BJ (cell line): Measurements from ENCODE around the gene L1CAM. TPM values are rescaled to one million over a fixed set of nuclear protein-coding genes. Genes with fewer than 3 reads are reported as not detected.
"Not testable (repeated sequence)": the region's sequence is repeated elsewhere in the genome, so short reads cannot be mapped to it uniquely, and the experiment has no call there.

Experiments used
- CTCF ChIA-PET: fragments of 350-600 bp; formaldehyde crosslinking; extraction: SDS; loops from one replicate; lab custom pipeline; 2021; ENCODE audit warnings: antibody characterized with exemption, inconsistent platforms; lab: Yijun Ruan, JAX
- POLR2A ChIA-PET: fragments of 300-600 bp; sonication (Branson Sonifier 250); formaldehyde crosslinking; extraction: SDS; loops from one replicate; lab custom pipeline; 2021; ENCODE audit warnings: antibody characterized with exemption; lab: Charles Lee
- DNase-seq: peaks from one replicate; pipeline ENCODE4 v3.0.0-alpha.2; 2011; ENCODE audit warnings: low read depth
- H3K27me3 ChIP-seq: 2 replicates; pipeline ENCODE4 v1.6.0; 2011; ENCODE audit warnings: low read length; ENCODE audit not compliant: control insufficient read depth, insufficient read depth
- H3K36me3 ChIP-seq: 2 replicates; pipeline ENCODE4 v1.5.1; 2011; ENCODE audit warnings: low read length; ENCODE audit not compliant: control insufficient read depth, insufficient read depth
- H3K4me3 ChIP-seq: 2 replicates; pipeline ENCODE4 v1.5.1; 2011; ENCODE audit warnings: low read depth, mild to moderate bottlenecking, control low read depth, low read length
- CTCF ChIP-seq: IDR thresholded peaks from 2 replicates; pipeline ENCODE4 v1.5.1; 2011; ENCODE audit warnings: low read depth, mild to moderate bottlenecking, control low read depth, inconsistent platforms, low read length, moderate library complexity; ENCODE audit not compliant: insufficient read depth
- polyA plus RNA-seq: library from polyadenylated mRNA; depleted of rRNA; stranded (reverse); fragments of >200 nt; gene quantifications from 2 replicates; pipeline ENCODE4 v1.2.3, GENCODE V29; 2011

Gene L1CAM
- polyA plus RNA-seq, 1 experiment: 62.0 TPM

- DNase-seq: no peak
- ChIA-PET CTCF (no interaction called here), POLR2A (no interaction called here)
- no peak for TF ChIP-seq CTCF
- 0 out of 2 replicates have a peak, but pooled peaks cover 2% of the 10 kb centered on the region for H3K27me3 ChIP-seq
- no peaks in the 10 kb centered on the region for H3K36me3 ChIP-seq
- H3K4me3 ChIP-seq: no peak overlapping the region
Measured at GRCh38 chrX:153821066-153821465, 64.9 kb downstream of the L1CAM start.

- no peaks in the 10 kb centered on the region for H3K36me3 ChIP-seq
- CTCF ChIA-PET: no interaction called here
- H3K27me3 ChIP-seq: 0 out of 2 replicates have a peak, but pooled peaks cover 2% of the 10 kb centered on the region
- POLR2A ChIA-PET: no interaction called here
- no peak overlapping the region for H3K4me3 ChIP-seq
- no peak for TF ChIP-seq CTCF
- DNase-seq: no peak
Measured at GRCh38 chrX:153820601-153821000, 65.4 kb downstream of the L1CAM start.

GRCh38 chrX:153819384-153820040 lies 66.5 kb downstream of the L1CAM start:
- POLR2A ChIA-PET: no interaction called here
- CTCF ChIA-PET: no interaction called here
- TF ChIP-seq CTCF: no peak
- DNase-seq: no peak
- peak overlapping the region; percentile 38 for H3K4me3 ChIP-seq
- 0 out of 2 replicates have a peak, but pooled peaks cover 2% of the 10 kb centered on the region for H3K27me3 ChIP-seq
- no peaks in the 10 kb centered on the region for H3K36me3 ChIP-seq

GRCh38 chrX:153818571-153819383 lies 67.2 kb downstream of the L1CAM start:
- peak overlapping the region; percentile 38 for H3K4me3 ChIP-seq
- no peak for TF ChIP-seq CTCF
- DNase-seq: no peak
- POLR2A ChIA-PET: interaction anchor here (0.7 kb wide), 1 partner anchor 221 kb away, joined by 12 read pairs; no protein-coding TSS in a partner anchor
- H3K36me3 ChIP-seq: no peaks in the 10 kb centered on the region
- CTCF ChIA-PET: no interaction called here
- 0 out of 2 replicates have a peak, but pooled peaks cover 2% of the 10 kb centered on the region for H3K27me3 ChIP-seq

GRCh38 chrX:153818064-153818463 lies 67.9 kb downstream of the L1CAM start:
- H3K4me3 ChIP-seq, H3K27me3 ChIP-seq, DNase-seq, CTCF ChIA-PET, H3K36me3 ChIP-seq: not testable (repeated sequence)
- POLR2A ChIA-PET: interaction anchor here (0.7 kb wide), 1 partner anchor 220 kb away, joined by 12 read pairs; no protein-coding TSS in a partner anchor
